Measurements from ENCODE around the gene DEPDC7.
A peak's percentile ranks its signal among the peaks of the same experiment; 100 is the strongest.

The DEPDC7 gene

DNA sequence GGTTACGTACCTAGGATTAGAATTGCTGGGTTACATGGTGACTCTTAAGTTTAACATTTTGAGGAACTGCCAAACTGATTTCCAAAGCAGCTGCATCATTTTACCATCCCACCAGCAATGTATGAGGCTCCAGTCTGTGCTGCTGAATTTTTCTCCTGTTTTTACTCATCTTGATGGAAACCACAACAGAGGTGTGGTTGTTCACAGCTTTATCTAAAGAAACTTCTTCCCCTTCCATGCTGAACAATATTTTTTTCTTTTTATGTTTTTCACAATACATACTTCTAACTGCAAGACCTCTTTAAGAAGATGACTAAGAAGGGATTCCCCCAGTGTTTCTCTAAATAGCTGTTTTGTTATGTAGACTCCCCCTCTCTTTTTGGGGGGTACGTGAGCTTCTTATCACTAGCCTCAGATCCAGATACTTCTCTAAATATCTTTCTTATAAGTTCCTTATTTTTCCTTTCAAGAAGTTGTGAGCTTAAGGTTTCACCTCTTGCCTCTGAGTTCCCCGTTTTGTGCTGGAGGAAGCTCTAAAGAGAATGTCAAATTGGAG is 47.7 kb downstream of the DEPDC7 start:
- peak; percentile 50 to 79 (median 71) for DNase-seq

DNA sequence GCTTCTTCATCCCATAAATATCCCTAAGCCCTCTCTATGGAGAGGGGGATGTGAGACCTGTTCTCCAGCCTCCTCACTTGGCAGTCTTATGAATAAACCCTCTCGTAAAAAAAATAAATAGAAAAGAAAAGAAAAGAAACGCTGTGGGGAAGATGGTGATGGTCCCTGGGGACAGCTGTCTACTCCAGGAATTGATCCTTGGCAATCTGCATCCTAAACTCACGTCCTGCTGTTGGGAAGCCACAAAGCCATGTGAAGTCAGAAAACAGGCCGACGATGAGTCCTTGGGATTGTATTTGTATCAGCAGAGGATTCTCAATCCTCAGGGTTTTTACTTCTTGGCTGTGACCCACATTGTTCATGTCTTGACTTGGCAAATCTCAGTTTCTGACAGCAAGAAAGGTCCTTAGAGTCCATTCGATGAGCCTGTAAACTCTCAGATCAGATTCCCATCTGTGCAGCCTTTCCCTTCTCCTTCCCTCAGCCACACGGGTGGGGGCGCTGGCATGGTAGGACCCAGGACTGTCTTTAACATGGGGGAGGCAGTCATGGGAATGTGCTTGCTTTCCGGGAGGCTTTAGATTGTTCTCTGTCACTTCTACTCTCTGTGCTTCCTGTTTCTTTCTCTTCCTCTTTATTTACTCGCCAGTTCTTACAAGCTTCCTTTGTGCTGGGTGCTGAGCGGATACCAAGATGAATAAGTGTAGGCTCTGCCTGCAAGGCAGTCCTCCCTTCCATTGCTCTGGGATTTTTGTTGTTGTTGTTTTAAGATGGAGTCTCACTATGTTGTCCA is 48.6 kb downstream of the DEPDC7 start:
- DNase-seq: peak; percentile 47 to 78 (median 72)

DNA sequence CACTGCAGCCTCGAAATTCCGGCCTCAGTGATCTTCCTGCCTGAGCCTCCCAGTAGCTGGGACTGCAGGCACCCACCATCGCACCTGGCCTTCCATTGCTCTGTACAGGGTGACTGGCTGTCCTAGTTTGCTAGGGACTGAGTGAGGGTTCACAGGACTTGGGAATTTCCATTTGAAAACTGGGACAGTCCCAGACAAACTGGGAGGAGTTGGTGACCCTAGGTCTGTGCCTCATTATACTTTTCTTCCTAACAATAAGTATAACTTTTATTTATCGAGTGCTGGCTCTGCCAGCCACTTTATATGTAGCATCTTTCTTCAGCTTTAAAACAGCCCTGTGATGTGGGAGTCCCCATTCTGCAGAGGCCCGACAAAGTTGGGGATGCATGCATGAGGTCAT is 49.2 kb downstream of the DEPDC7 start:
- no peak for DNase-seq

DNA sequence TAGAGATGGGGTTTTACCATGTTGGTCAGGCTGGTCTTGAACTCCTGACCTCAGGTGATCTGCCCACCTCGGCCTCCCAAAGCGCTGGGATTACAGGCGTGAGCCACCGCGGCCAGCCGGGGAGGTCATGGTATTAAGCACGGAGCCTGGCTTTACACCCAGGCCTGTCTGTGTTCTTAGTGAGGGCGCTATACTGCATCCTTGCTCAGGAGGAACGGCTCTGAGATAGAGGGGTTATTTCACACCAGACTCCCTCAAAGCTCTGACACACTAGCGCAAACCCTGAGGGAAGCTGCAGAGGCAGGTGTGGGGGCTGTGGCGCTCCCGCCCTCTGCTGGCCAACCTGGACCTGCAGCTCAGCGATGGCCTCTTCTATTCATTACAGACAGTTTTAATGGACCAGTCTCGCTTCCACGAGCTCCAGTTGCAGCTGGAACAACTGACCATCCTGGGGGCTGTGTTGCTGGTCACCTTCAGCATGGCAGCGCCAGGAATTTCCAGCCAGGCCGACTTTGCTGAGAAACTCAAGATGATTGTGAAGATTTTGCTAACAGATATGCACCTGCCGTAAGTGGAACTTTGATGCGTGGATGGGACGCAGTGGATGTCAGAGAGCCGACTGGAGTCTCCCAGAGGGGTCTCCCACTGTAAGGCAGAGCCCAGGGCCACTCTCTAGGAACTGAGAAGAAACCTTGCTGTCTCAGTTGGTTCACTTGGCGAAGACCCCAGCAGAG is 49.9 kb downstream of the DEPDC7 start:
- peak; percentile 64 to 83 (median 73) for DNase-seq

DNA sequence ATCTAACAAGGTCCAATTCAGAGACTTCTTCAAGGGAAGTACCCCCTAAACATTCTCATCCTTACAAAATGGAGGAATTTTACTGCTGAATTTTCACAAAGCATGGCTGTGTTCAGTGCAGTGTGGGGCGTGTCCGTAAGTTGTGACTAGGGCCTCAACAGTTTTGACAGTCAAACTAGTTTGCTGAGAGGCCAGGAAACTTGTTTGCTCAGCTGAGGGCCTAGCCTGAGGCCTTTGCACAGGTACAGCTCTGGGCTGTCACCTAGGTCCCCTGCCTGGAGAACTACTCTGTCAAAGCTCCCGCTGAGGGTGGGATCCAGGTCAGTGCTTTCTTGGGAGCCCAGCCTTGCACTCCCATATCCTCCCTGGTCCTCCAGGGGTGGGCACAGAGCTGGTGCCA is 51.6 kb downstream of the DEPDC7 start:
- no peak for DNase-seq

DNA sequence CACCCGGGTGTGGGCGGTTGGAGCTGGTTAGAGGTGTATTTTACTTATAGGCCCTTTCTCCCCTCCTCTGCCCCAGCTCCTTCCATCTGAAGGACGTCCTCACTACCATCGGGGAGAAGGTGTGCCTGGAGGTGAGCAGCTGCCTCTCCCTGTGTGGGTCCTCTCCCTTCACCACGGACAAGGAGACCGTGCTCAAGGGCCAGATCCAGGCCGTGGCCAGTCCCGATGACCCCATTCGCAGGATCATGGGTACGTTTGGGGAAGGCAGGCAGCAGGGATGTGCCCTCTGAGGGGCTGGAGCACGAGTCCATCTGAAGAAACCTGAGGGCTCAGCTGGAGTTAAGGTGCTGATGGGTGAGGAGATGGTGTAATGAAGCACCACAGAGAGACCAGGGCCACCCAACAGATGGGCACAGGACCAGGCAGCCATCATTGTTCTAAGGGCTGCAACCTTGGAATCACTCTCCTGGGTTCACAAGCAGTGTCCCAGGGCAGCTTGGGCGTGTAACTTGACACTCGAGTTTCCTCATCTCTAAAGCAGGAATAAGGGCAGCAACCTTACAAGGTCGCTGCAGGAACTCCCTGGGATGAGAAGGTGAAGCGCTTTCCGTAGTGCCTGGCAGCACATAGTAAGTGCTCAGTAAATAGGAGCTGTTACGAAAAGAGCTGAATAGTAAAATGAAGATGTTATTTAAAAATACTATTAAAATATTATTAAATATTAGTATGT is 53.1 kb downstream of the DEPDC7 start:
- DNase-seq: no peak

DNA sequence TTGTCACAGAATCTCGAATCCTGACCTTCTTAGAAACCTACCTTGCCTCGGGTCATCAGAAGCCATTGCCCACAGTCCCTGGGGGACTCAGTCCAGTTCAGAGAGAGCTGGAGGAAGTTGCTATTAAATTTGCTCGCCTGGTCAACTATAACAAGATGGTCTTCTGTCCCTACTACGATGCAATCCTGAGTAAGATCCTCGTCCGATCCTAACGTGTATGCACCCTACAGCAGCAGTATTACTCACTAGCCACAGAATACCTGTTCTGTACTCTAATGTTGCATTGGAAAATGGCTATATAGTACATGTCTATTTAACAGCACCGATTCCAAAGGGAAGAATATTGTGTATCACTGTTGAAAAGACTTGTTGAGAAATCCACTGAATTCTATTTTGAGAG is 56.8 kb downstream of the DEPDC7 start:
- DNase-seq: no peak

Measured in suppressor macrophage (primary cell).